HFFc6 (cell line): Measurements from ENCODE around the gene UGDH. TPM values are rescaled to one million over a fixed set of nuclear protein-coding genes. Genes with fewer than 3 reads are reported as not detected.

Source experiments
- DNase-seq: peaks from one replicate; pipeline ENCODE4 v3.0.0-alpha.2; 2018
- H3K27ac Mint-ChIP-seq: 2 replicates; pipeline ENCODE4 v1.8.0; 2020; ENCODE audit warnings: mild to moderate bottlenecking, mixed read lengths
- H3K27me3 Mint-ChIP-seq: 2 replicates; pipeline ENCODE4 v1.8.0; 2021; ENCODE audit warnings: mild to moderate bottlenecking, moderate library complexity, mixed read lengths; ENCODE audit not compliant: insufficient read depth
- H3K36me3 Mint-ChIP-seq: 2 replicates; pipeline ENCODE4 v1.8.0; 2021; ENCODE audit warnings: low read depth, mixed read lengths
- H3K4me1 Mint-ChIP-seq: 2 replicates; pipeline ENCODE4 v1.8.0; 2020; ENCODE audit warnings: low read depth, mixed read lengths
- H3K4me3 Mint-ChIP-seq: 2 replicates; pipeline ENCODE4 v1.8.0; 2020; ENCODE audit warnings: mild to moderate bottlenecking, moderate library complexity, mixed read lengths
- H3K9me3 Mint-ChIP-seq: 2 replicates; pipeline ENCODE4 v1.8.0; 2020; ENCODE audit warnings: mild to moderate bottlenecking, mixed read lengths
- total RNA-seq, 6 experiments: library from RNA; stranded (reverse); fragmentation: NEBNext Ultra II Directional; extraction: Animal tissue kit (Norgen Biotek cat#: 25700); gene quantifications; 2 replicates in 1 of 6; 3 replicates in 5 of 6; pipeline ENCODE4 v1.2.3, GENCODE V29; 2021
- TF ChIP-seq, protein P1 (sequence below): fragments of 200-600 bp; sonication (generic); IDR thresholded peaks from 2 replicates; pipeline ENCODE4 v1.5.0; 2021; ENCODE audit warnings: antibody characterized with exemption, mild to moderate bottlenecking

Gene UGDH
- total RNA-seq, 6 experiments from 2014 or later: 97.1 to 169 (median 158) TPM

DNA sequence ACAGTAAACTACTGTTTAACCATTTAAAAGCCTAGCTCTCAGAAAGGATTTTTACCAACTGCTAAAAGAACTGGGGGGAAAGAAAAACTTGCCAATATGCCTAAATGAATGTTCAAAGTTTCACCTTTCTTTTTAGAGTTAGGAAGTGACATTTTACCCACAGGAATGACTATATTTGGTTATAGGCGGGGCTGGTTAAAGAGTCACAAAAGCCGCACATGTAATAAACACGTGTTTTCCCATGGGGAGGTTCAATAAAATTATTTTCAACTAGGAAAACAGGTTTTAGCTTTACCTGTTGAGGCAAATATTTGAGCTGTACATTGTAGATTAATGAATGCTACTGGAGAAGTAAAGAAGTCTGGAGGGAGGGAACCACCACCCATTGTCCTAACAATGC is 41.6 kb upstream of the UGDH start:
- peaks cover 2% of the 10 kb centered on the region; the same call in 1 of the 2 replicates for H3K27me3 Mint-ChIP-seq
- no peak for DNase-seq
- H3K4me3 Mint-ChIP-seq: no peak overlapping the region
- H3K9me3 Mint-ChIP-seq: peaks cover 9% of the 10 kb centered on the region
- H3K27ac Mint-ChIP-seq: no peak overlapping the region
- peaks cover 19% of the 10 kb centered on the region for H3K36me3 Mint-ChIP-seq
- H3K4me1 Mint-ChIP-seq: peaks cover 20% of the 10 kb centered on the region
- TF ChIP-seq, protein P1, sequence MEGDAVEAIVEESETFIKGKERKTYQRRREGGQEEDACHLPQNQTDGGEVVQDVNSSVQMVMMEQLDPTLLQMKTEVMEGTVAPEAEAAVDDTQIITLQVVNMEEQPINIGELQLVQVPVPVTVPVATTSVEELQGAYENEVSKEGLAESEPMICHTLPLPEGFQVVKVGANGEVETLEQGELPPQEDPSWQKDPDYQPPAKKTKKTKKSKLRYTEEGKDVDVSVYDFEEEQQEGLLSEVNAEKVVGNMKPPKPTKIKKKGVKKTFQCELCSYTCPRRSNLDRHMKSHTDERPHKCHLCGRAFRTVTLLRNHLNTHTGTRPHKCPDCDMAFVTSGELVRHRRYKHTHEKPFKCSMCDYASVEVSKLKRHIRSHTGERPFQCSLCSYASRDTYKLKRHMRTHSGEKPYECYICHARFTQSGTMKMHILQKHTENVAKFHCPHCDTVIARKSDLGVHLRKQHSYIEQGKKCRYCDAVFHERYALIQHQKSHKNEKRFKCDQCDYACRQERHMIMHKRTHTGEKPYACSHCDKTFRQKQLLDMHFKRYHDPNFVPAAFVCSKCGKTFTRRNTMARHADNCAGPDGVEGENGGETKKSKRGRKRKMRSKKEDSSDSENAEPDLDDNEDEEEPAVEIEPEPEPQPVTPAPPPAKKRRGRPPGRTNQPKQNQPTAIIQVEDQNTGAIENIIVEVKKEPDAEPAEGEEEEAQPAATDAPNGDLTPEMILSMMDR: no peak

DNA sequence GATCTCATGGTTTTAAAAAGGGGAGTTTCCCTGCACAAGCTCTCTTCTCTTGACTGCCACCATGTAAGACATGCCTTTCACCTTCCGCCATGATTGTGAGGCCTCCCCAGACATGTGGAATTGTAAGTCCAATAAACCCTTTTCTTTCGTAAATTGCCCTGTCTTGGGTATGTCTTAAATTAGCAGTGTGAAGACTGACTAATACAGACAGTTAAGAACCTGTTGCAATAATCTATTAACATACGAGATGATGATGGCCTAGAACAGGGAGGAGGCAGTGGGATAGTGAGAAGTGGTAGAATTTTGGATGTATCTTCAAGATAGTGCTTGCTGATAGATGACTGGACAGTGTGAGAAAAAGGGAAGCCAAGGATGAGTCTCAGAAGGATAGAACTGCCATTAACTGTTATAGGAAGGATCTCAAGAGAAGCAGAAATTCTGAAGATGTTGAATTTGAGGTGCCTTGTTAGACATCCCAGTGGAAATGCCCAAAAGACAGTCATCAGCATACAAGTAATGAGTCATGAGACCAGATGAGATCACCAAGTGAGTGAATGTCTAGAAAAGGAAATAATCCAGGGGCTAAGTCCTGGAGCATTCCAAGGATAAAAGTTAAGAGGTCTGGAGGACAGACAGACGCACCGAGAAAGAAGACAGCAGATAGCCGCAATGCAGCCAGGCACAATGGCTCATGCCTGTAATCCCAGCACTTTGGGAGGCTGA is 38.8 kb upstream of the UGDH start:
- Mint-ChIP-seq H3K4me1 (peaks cover 17% of the 10 kb centered on the region), H3K36me3 (peaks cover 24% of the 10 kb centered on the region), H3K27me3 (peaks cover 2% of the 10 kb centered on the region; the same call in 1 of the 2 replicates), H3K4me3 (peak overlapping the region; percentile 22), H3K27ac (peak overlapping the region; percentile 86), H3K9me3 (peaks cover 9% of the 10 kb centered on the region)
- TF ChIP-seq, protein P1: no peak
- peak; percentile 89 for DNase-seq

DNA sequence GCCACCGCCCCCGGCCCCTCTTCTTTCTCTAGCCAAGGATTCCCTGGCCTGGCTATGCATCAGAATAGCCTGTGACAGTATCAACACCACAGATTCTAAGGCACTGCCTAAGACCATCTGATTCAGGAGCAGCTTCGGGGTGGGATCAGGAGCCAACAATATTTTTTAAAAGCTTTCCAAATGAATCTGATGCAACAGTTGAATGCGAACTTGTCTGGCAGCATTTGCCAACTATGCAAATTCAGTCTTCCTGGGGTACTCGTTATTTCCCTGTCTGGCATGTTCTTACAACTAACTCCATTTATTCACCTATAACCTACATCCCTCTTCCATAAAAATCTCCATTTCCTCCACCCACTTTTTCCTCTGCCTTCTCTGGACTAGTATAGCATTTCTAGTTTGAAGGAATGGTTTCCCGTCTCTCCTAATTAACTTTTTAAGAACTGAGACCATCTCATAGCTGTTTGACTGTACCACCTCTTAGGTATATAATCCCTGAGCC is 36.2 kb upstream of the UGDH start:
- H3K27ac Mint-ChIP-seq: no peak overlapping the region
- H3K9me3 Mint-ChIP-seq: peaks cover 9% of the 10 kb centered on the region
- peaks cover 24% of the 10 kb centered on the region for H3K36me3 Mint-ChIP-seq
- TF ChIP-seq, protein P1: no peak
- no peak overlapping the region for H3K4me3 Mint-ChIP-seq
- no peak for DNase-seq
- peaks cover 2% of the 10 kb centered on the region; the same call in 1 of the 2 replicates for H3K27me3 Mint-ChIP-seq
- peaks cover 23% of the 10 kb centered on the region for H3K4me1 Mint-ChIP-seq

DNA sequence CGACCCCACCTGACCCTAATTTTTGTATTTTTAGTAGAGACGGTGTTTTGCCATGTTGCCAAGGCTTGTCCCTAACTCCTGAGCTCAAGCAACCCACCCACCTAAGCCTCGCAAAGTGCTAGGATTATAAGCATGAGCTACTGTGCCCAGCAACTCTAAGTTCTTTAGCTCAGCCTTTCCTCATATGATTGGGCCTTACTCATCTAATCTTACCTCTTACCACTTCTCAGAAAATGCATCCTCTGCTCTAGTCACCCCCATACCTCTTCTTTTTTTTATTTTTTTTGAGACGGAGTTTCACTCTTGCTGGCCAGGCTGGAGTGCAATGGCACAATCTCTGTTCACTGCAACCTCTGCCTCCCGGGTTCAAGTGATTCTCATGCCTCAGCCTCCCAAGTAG is 35.6 kb upstream of the UGDH start:
- peaks cover 9% of the 10 kb centered on the region for H3K9me3 Mint-ChIP-seq
- H3K27me3 Mint-ChIP-seq: peaks cover 2% of the 10 kb centered on the region; the same call in 1 of the 2 replicates
- H3K4me3 Mint-ChIP-seq: no peak overlapping the region
- no peak overlapping the region for H3K27ac Mint-ChIP-seq
- peaks cover 24% of the 10 kb centered on the region for H3K36me3 Mint-ChIP-seq
- no peak for DNase-seq
- TF ChIP-seq, protein P1: no peak
- peaks cover 23% of the 10 kb centered on the region for H3K4me1 Mint-ChIP-seq

DNA sequence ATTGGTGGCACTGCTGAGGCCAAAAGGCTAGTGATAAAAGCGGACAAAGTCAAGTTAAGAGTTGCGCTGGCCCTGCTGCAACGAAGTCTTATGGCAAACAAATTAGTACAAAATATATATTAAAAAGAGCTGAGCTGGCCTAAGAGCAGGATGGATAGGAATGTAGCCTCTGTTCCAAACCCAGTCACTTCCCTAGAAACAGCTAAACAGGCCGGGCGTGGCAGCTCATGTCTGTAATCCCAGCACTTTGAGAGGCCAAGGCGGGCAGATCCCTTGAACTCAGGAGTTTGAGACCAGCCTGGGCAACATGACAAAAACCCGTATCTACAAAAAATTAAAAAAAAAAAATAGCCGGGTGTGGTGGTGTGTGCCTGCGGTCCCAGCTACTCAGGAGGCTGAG is 32.4 kb upstream of the UGDH start:
- peaks cover 9% of the 10 kb centered on the region; the same call in 1 of the 2 replicates for H3K4me1 Mint-ChIP-seq
- H3K27ac Mint-ChIP-seq: no peak overlapping the region
- DNase-seq: no peak
- no peaks in the 10 kb centered on the region; the same call in 1 of the 2 replicates for H3K27me3 Mint-ChIP-seq
- H3K36me3 Mint-ChIP-seq: peaks cover 8% of the 10 kb centered on the region
- no peaks in the 10 kb centered on the region for H3K9me3 Mint-ChIP-seq
- no peak overlapping the region for H3K4me3 Mint-ChIP-seq
- TF ChIP-seq, protein P1: no peak
